ENCODE measurements around the gene THEM5.

The THEM5 gene

GRCh38 chr1:151809290-151809984 lies 44.1 kb downstream of the THEM5 start:
- Histone ChIP-seq H3K36me3 (ENCODE audit: insufficient read depth, low read length) (no peaks in the 10 kb centered on the region), H2AFZ (ENCODE audit: low read length, unreplicated experiment) (no peak overlapping the region), H3K4me3 (ENCODE audit: low read depth, low read length) (no peak overlapping the region), H3K27ac (ENCODE audit: low read depth, low read length) (no peak overlapping the region), H3K4me1 (ENCODE audit: control insufficient read depth, insufficient read depth, low read length, unreplicated experiment) (peaks cover 9% of the 10 kb centered on the region), H3K27me3 (ENCODE audit: insufficient read depth, low read length) (peaks cover 54% of the 10 kb centered on the region), H3K79me2 (ENCODE audit: control insufficient read depth, insufficient read depth, low read length, unreplicated experiment) (no peaks in the 10 kb centered on the region)

- Histone ChIP-seq H3K4me3 (ENCODE audit: low read depth, low read length) (no peak overlapping the region), H3K27me3 (ENCODE audit: insufficient read depth, low read length) (peaks cover 59% of the 10 kb centered on the region), H3K79me2 (ENCODE audit: control insufficient read depth, insufficient read depth, low read length, unreplicated experiment) (no peaks in the 10 kb centered on the region), H2AFZ (ENCODE audit: low read length, unreplicated experiment) (no peak overlapping the region), H3K36me3 (ENCODE audit: insufficient read depth, low read length) (no peaks in the 10 kb centered on the region), H3K4me1 (ENCODE audit: control insufficient read depth, insufficient read depth, low read length, unreplicated experiment) (peaks cover 9% of the 10 kb centered on the region), H3K27ac (ENCODE audit: low read depth, low read length) (no peak overlapping the region)
These were observed 45.7 kb downstream of the THEM5 start for GRCh38 chr1:151807766-151808165.

GRCh38 chr1:151807131-151807530 lies 46.4 kb downstream of the THEM5 start:
- H3K36me3 ChIP-seq (ENCODE audit: insufficient read depth, low read length), result no peaks in the 10 kb centered on the region
- no peak overlapping the region for H2AFZ ChIP-seq (ENCODE audit: low read length, unreplicated experiment)
- peaks cover 9% of the 10 kb centered on the region for H3K4me1 ChIP-seq (ENCODE audit: control insufficient read depth, insufficient read depth, low read length, unreplicated experiment)
- H3K27me3 ChIP-seq (ENCODE audit: insufficient read depth, low read length), result peaks cover 66% of the 10 kb centered on the region
- H3K79me2 ChIP-seq (ENCODE audit: control insufficient read depth, insufficient read depth, low read length, unreplicated experiment), result no peaks in the 10 kb centered on the region
- no peak overlapping the region for H3K4me3 ChIP-seq (ENCODE audit: low read depth, low read length)
- H3K27ac ChIP-seq (ENCODE audit: low read depth, low read length), result no peak overlapping the region

- Histone ChIP-seq H3K4me1 (ENCODE audit: control insufficient read depth, insufficient read depth, low read length, unreplicated experiment) (peaks cover 3% of the 10 kb centered on the region), H3K27me3 (ENCODE audit: insufficient read depth, low read length) (peaks cover 75% of the 10 kb centered on the region), H3K27ac (ENCODE audit: low read depth, low read length) (no peak overlapping the region), H2AFZ (ENCODE audit: low read length, unreplicated experiment) (no peak overlapping the region), H3K79me2 (ENCODE audit: control insufficient read depth, insufficient read depth, low read length, unreplicated experiment) (no peaks in the 10 kb centered on the region), H3K4me3 (ENCODE audit: low read depth, low read length) (no peak overlapping the region), H3K36me3 (ENCODE audit: insufficient read depth, low read length) (no peaks in the 10 kb centered on the region)
These were observed 47.3 kb downstream of the THEM5 start for GRCh38 chr1:151806170-151806569.

- Histone ChIP-seq H2AFZ (ENCODE audit: low read length, unreplicated experiment) (no peak within 1 kb of the TSS), H3K27me3 (ENCODE audit: insufficient read depth, low read length) (peaks cover 84% of the 10 kb centered on the region)
These were observed 48.3 kb downstream of the THEM5 start, which contains the start of gene LINGO4 for GRCh38 chr1:151805066-151805820. TSS of gene LINGO4 (minus strand) at chr1:151805419. CDS start at chr1:151802704, 2,715 bp downstream.

GRCh38 chr1:151803915-151804314 lies 49.6 kb downstream of the THEM5 start:
- no peak overlapping the region for H3K27ac ChIP-seq (ENCODE audit: low read depth, low read length)
- no peak overlapping the region for H3K4me3 ChIP-seq (ENCODE audit: low read depth, low read length)
- H3K79me2 ChIP-seq (ENCODE audit: control insufficient read depth, insufficient read depth, low read length, unreplicated experiment), result no peaks in the 10 kb centered on the region
- H3K4me1 ChIP-seq (ENCODE audit: control insufficient read depth, insufficient read depth, low read length, unreplicated experiment), result no peaks in the 10 kb centered on the region
- H2AFZ ChIP-seq (ENCODE audit: low read length, unreplicated experiment), result no peak overlapping the region
- H3K27me3 ChIP-seq (ENCODE audit: insufficient read depth, low read length), result peaks cover 98% of the 10 kb centered on the region
- no peaks in the 10 kb centered on the region for H3K36me3 ChIP-seq (ENCODE audit: insufficient read depth, low read length)

More at GRCh38 chr1:151805066-151805820, 48.3 kb downstream of the THEM5 start, which contains the start of gene LINGO4:
- H3K27ac ChIP-seq (ENCODE audit: low read depth, low read length), result no peak within 1 kb of the TSS
- H3K4me1 ChIP-seq (ENCODE audit: control insufficient read depth, insufficient read depth, low read length, unreplicated experiment), result no peaks in the 10 kb centered on the region
- no peak within 1 kb of the TSS for H3K4me3 ChIP-seq (ENCODE audit: low read depth, low read length)
- H3K36me3 ChIP-seq (ENCODE audit: insufficient read depth, low read length), result no peaks in the 10 kb centered on the region
- no peaks in the 10 kb centered on the region for H3K79me2 ChIP-seq (ENCODE audit: control insufficient read depth, insufficient read depth, low read length, unreplicated experiment)

GRCh38 chr1:151803164-151803563 lies 50.3 kb downstream of the THEM5 start:
- Histone ChIP-seq H3K4me3 (ENCODE audit: low read depth, low read length) (no peak overlapping the region), H3K36me3 (ENCODE audit: insufficient read depth, low read length) (no peaks in the 10 kb centered on the region), H3K27ac (ENCODE audit: low read depth, low read length) (no peak overlapping the region), H3K27me3 (ENCODE audit: insufficient read depth, low read length) (peaks cover 98% of the 10 kb centered on the region), H3K79me2 (ENCODE audit: control insufficient read depth, insufficient read depth, low read length, unreplicated experiment) (no peaks in the 10 kb centered on the region), H2AFZ (ENCODE audit: low read length, unreplicated experiment) (no peak overlapping the region), H3K4me1 (ENCODE audit: control insufficient read depth, insufficient read depth, low read length, unreplicated experiment) (no peaks in the 10 kb centered on the region)

- Histone ChIP-seq H3K79me2 (ENCODE audit: control insufficient read depth, insufficient read depth, low read length, unreplicated experiment) (no peaks in the 10 kb centered on the region), H3K27ac (ENCODE audit: low read depth, low read length) (no peak overlapping the region), H2AFZ (ENCODE audit: low read length, unreplicated experiment) (no peak overlapping the region), H3K27me3 (ENCODE audit: insufficient read depth, low read length) (peaks cover 97% of the 10 kb centered on the region), H3K4me3 (ENCODE audit: low read depth, low read length) (no peak overlapping the region), H3K4me1 (ENCODE audit: control insufficient read depth, insufficient read depth, low read length, unreplicated experiment) (no peaks in the 10 kb centered on the region), H3K36me3 (ENCODE audit: insufficient read depth, low read length) (no peaks in the 10 kb centered on the region)
These were observed 51.1 kb downstream of the THEM5 start for GRCh38 chr1:151802372-151802771.

- H3K27ac ChIP-seq (ENCODE audit: low read depth, low read length), result no peak overlapping the region
- H2AFZ ChIP-seq (ENCODE audit: low read length, unreplicated experiment), result no peak overlapping the region
- peaks cover 91% of the 10 kb centered on the region for H3K27me3 ChIP-seq (ENCODE audit: insufficient read depth, low read length)
- H3K4me1 ChIP-seq (ENCODE audit: control insufficient read depth, insufficient read depth, low read length, unreplicated experiment), result no peaks in the 10 kb centered on the region
- no peak overlapping the region for H3K4me3 ChIP-seq (ENCODE audit: low read depth, low read length)
- no peaks in the 10 kb centered on the region for H3K79me2 ChIP-seq (ENCODE audit: control insufficient read depth, insufficient read depth, low read length, unreplicated experiment)
- no peaks in the 10 kb centered on the region for H3K36me3 ChIP-seq (ENCODE audit: insufficient read depth, low read length)
These were observed 51.7 kb downstream of the THEM5 start for GRCh38 chr1:151801846-151802245.

- Histone ChIP-seq H3K4me3 (ENCODE audit: low read depth, low read length) (no peak overlapping the region), H3K79me2 (ENCODE audit: control insufficient read depth, insufficient read depth, low read length, unreplicated experiment) (no peaks in the 10 kb centered on the region), H2AFZ (ENCODE audit: low read length, unreplicated experiment) (no peak overlapping the region), H3K27me3 (ENCODE audit: insufficient read depth, low read length) (peaks cover 87% of the 10 kb centered on the region), H3K4me1 (ENCODE audit: control insufficient read depth, insufficient read depth, low read length, unreplicated experiment) (no peaks in the 10 kb centered on the region), H3K36me3 (ENCODE audit: insufficient read depth, low read length) (no peaks in the 10 kb centered on the region), H3K27ac (ENCODE audit: low read depth, low read length) (no peak overlapping the region)
These were observed 52.1 kb downstream of the THEM5 start for GRCh38 chr1:151801310-151801820.
